HepG2 (cell line): ENCODE results near the gene UQCC2. TPM values are rescaled to one million over a fixed set of nuclear protein-coding genes. Genes with fewer than 3 reads are reported as not detected.

Experiments
- FOXP1 ChIP-seq, 2 experiments: fragments of 450-650 bp in 1 of 2; IDR thresholded peaks; 2 replicates each; pipeline ENCODE4 v1.6.1; 2017 to 2018; ENCODE audit warnings: antibody characterized with exemption in 1 of 2
- HES4 ChIP-seq: sonication (generic); formaldehyde crosslinking; IDR thresholded peaks from 2 replicates; pipeline ENCODE4 v1.9.0; 2021; ENCODE audit warnings: mild to moderate bottlenecking, missing genetic modification reagents, borderline replicate concordance
- RXRA ChIP-seq: sonication (generic); formaldehyde crosslinking; IDR thresholded peaks from 2 replicates; pipeline ENCODE4 v1.5.1; 2020; ENCODE audit warnings: missing genetic modification reagents
- polyA plus RNA-seq, 8 experiments: library from polyadenylated mRNA; depleted of rRNA in 3 of 8; stranded (reverse) in 7 of 8; unstranded in 1 of 8; fragments of >200 nt; fragmentation: Illumina TruSeq in 4 of 8; extraction: Trizol in 4 of 8; gene quantifications; 2 replicates each; pipeline versions ENCODE4 v1.2.1 to v1.2.3, GENCODE V29; 2011 to 2016; ENCODE audit warnings: low read depth in 4 of 8, missing spikeins in 1 of 8, mixed read lengths in 1 of 8; ENCODE audit not compliant: insufficient read depth in 1 of 8
- total RNA-seq, 5 experiments: library from RNA; depleted of rRNA; stranded (reverse); fragments of >200 nt; fragmentation: Illumina TruSeq; extraction: Trizol; gene quantifications; 2 replicates each; pipeline ENCODE4 v1.2.3, GENCODE V29; 2016; ENCODE audit warnings: low read depth in 1 of 5
- TF ChIP-seq, protein P1 (sequence below): IDR thresholded peaks from 2 replicates; pipeline ENCODE4 v1.6.1; 2016; ENCODE audit warnings: low read depth, missing genetic modification reagents, missing compliant biosample characterization
- TF ChIP-seq, protein P2 (sequence below): sonication (generic); formaldehyde crosslinking; IDR thresholded peaks from 2 replicates; pipeline ENCODE4 v1.4.0; 2020; ENCODE audit warnings: missing genetic modification reagents, borderline replicate concordance
- TF ChIP-seq, protein P3 (sequence below): sonication (generic); formaldehyde crosslinking; IDR thresholded peaks from 2 replicates; pipeline ENCODE4 v1.5.1; 2020; ENCODE audit warnings: missing genetic modification reagents, mild to moderate bottlenecking, borderline replicate concordance
- TF ChIP-seq, protein P4 (sequence below): IDR thresholded peaks from 2 replicates; pipeline ENCODE4 v1.6.1; 2012; ENCODE audit warnings: low read length, improper control_type of control experiment

The UQCC2 gene
- total and polyA plus RNA-seq, 2 of the 13 experiments (the other 11 are each of a cell fraction or from before 2014, with no cell fraction given): 82.4 to 238 TPM

DNA sequence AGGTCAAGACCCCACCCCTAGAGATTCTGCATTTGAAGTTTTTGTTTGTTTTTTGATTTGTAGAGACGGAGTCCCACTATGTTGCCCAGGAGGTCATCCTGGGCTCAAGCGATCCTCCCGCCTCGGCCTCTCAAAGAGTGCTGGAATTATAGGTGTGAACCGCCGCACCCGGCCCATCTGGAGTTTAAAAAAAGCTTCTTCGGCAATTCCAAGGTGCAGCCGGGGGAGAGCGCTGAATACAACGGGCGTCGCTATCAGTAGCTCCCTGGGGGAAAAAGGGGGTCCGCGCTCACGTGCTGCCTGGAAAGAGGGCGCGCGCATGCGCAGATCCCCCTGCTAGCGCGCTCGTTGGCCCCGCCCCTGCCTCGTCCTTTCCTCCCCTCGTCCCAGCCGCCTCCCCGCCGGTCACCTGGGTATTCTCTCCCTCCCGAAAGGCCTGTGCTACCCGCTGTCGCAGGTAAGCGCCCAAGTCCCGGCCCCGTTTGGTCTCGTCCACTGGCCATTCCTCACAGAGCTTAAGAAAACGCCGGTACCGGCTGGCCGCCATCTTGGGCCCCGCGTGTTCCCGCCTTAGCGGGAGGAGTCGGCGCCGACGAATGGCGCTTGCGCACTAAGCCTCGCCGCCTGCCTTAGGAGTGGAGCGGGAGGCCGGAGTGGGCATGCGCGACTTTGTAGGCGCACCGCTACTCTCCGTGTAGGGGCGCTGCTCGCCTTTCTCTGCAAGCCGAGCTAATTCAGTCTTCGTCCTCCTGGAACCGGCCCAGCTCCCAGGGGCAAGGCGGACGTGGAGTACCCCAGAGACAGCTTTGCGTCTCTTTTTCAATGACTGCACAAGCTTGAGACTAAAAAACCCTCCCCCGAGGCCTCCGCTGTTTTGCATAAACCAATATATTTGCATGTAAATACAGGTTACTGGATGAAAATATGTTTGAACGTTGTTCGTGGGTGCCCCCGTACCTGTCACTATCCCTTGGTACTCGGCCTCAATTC, at the start of gene UQCC2 (continued):
- TF ChIP-seq, protein P1, sequence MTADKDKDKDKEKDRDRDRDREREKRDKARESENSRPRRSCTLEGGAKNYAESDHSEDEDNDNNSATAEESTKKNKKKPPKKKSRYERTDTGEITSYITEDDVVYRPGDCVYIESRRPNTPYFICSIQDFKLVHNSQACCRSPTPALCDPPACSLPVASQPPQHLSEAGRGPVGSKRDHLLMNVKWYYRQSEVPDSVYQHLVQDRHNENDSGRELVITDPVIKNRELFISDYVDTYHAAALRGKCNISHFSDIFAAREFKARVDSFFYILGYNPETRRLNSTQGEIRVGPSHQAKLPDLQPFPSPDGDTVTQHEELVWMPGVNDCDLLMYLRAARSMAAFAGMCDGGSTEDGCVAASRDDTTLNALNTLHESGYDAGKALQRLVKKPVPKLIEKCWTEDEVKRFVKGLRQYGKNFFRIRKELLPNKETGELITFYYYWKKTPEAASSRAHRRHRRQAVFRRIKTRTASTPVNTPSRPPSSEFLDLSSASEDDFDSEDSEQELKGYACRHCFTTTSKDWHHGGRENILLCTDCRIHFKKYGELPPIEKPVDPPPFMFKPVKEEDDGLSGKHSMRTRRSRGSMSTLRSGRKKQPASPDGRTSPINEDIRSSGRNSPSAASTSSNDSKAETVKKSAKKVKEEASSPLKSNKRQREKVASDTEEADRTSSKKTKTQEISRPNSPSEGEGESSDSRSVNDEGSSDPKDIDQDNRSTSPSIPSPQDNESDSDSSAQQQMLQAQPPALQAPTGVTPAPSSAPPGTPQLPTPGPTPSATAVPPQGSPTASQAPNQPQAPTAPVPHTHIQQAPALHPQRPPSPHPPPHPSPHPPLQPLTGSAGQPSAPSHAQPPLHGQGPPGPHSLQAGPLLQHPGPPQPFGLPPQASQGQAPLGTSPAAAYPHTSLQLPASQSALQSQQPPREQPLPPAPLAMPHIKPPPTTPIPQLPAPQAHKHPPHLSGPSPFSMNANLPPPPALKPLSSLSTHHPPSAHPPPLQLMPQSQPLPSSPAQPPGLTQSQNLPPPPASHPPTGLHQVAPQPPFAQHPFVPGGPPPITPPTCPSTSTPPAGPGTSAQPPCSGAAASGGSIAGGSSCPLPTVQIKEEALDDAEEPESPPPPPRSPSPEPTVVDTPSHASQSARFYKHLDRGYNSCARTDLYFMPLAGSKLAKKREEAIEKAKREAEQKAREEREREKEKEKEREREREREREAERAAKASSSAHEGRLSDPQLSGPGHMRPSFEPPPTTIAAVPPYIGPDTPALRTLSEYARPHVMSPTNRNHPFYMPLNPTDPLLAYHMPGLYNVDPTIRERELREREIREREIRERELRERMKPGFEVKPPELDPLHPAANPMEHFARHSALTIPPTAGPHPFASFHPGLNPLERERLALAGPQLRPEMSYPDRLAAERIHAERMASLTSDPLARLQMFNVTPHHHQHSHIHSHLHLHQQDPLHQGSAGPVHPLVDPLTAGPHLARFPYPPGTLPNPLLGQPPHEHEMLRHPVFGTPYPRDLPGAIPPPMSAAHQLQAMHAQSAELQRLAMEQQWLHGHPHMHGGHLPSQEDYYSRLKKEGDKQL (CRISPR knock-in tag): no peak
- TF ChIP-seq, protein P2, sequence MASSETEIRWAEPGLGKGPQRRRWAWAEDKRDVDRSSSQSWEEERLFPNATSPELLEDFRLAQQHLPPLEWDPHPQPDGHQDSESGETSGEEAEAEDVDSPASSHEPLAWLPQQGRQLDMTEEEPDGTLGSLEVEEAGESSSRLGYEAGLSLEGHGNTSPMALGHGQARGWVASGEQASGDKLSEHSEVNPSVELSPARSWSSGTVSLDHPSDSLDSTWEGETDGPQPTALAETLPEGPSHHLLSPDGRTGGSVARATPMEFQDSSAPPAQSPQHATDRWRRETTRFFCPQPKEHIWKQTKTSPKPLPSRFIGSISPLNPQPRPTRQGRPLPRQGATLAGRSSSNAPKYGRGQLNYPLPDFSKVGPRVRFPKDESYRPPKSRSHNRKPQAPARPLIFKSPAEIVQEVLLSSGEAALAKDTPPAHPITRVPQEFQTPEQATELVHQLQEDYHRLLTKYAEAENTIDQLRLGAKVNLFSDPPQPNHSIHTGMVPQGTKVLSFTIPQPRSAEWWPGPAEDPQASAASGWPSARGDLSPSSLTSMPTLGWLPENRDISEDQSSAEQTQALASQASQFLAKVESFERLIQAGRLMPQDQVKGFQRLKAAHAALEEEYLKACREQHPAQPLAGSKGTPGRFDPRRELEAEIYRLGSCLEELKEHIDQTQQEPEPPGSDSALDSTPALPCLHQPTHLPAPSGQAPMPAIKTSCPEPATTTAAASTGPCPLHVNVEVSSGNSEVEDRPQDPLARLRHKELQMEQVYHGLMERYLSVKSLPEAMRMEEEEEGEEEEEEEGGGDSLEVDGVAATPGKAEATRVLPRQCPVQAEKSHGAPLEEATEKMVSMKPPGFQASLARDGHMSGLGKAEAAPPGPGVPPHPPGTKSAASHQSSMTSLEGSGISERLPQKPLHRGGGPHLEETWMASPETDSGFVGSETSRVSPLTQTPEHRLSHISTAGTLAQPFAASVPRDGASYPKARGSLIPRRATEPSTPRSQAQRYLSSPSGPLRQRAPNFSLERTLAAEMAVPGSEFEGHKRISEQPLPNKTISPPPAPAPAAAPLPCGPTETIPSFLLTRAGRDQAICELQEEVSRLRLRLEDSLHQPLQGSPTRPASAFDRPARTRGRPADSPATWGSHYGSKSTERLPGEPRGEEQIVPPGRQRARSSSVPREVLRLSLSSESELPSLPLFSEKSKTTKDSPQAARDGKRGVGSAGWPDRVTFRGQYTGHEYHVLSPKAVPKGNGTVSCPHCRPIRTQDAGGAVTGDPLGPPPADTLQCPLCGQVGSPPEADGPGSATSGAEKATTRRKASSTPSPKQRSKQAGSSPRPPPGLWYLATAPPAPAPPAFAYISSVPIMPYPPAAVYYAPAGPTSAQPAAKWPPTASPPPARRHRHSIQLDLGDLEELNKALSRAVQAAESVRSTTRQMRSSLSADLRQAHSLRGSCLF (CRISPR knock-in tag): no peak; the same call in 1 of the 2 replicates
- TF ChIP-seq, protein P3, sequence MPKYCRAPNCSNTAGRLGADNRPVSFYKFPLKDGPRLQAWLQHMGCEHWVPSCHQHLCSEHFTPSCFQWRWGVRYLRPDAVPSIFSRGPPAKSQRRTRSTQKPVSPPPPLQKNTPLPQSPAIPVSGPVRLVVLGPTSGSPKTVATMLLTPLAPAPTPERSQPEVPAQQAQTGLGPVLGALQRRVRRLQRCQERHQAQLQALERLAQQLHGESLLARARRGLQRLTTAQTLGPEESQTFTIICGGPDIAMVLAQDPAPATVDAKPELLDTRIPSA (CRISPR knock-in tag): no peak; the same call in 1 of the 2 replicates
- peak; percentile 86 for TF ChIP-seq RXRA
- TF ChIP-seq FOXP1 (IDR thresholded peaks at IDR 0.05): no peak
- no peak for TF ChIP-seq FOXP1 (CRISPR knock-in tag; IDR thresholded peaks at IDR 0.05)
- peak; percentile 64; the same call in 1 of the 2 replicates for TF ChIP-seq HES4 (CRISPR knock-in tag)
- TF ChIP-seq, protein P4, sequence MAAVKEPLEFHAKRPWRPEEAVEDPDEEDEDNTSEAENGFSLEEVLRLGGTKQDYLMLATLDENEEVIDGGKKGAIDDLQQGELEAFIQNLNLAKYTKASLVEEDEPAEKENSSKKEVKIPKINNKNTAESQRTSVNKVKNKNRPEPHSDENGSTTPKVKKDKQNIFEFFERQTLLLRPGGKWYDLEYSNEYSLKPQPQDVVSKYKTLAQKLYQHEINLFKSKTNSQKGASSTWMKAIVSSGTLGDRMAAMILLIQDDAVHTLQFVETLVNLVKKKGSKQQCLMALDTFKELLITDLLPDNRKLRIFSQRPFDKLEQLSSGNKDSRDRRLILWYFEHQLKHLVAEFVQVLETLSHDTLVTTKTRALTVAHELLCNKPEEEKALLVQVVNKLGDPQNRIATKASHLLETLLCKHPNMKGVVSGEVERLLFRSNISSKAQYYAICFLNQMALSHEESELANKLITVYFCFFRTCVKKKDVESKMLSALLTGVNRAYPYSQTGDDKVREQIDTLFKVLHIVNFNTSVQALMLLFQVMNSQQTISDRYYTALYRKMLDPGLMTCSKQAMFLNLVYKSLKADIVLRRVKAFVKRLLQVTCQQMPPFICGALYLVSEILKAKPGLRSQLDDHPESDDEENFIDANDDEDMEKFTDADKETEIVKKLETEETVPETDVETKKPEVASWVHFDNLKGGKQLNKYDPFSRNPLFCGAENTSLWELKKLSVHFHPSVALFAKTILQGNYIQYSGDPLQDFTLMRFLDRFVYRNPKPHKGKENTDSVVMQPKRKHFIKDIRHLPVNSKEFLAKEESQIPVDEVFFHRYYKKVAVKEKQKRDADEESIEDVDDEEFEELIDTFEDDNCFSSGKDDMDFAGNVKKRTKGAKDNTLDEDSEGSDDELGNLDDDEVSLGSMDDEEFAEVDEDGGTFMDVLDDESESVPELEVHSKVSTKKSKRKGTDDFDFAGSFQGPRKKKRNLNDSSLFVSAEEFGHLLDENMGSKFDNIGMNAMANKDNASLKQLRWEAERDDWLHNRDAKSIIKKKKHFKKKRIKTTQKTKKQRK: no peak
